Inflammatory macrophage (primary cell): Measurements from ENCODE around the gene SPAG16.
"Not testable (repeated sequence)": the region's sequence is repeated elsewhere in the genome, so short reads cannot be mapped to it uniquely, and the experiment has no call there.

Experiments
- DNase-seq, 2 donors: peaks; one replicate each; pipeline ENCODE4 v3.0.0-alpha.2; 2020 to 2022

The SPAG16 gene

DNA sequence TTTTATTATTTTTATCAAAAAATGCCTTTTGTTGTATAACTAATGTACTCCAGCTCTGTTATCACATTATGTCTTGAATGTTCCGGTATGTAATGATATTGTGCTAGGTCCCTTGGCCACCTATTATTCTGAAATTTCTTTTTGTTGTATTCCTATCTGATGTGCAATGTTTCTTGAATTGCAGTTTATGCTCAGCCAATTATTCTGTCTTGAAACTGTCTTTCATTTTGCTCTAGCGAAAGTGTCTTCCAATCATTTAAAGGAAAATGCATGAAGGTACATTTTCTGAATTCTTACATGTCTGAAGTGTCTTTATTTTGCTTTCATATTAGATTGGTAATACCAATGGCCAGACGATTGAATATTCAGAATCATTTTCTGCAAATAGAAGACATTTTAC is 277.5 kb downstream of the SPAG16 start:
- no peak for DNase-seq

DNA sequence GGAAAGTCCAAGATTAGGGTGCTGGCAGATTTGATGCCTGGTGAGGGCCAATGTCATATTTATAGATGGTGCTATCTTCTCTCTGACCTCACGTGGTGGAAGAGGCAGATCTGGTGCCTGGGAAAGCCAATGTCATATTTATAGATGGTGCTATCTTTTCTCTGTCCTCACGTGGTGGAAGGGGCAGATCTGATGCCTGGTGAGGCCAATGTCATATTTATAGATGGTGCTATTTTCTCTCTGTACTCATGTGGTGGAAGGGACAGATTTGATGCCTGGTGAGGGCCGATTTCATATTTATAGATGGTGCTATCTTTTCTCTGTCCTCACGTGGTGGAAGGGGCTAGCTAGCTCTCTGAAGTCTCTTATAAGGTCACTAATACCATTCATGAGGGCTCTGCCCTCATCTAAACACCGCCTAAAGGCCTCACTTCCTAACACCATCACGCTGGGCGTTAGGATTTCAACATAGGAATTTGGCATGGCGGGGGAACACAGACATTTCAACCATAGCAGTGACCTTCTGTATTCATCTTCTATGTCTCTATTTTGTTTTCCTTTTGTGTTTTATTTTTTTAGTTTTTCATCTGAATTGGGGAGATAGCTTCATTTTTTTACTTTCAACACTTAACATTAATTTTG is 278.4 kb downstream of the SPAG16 start:
- DNase-seq: no peak

DNA sequence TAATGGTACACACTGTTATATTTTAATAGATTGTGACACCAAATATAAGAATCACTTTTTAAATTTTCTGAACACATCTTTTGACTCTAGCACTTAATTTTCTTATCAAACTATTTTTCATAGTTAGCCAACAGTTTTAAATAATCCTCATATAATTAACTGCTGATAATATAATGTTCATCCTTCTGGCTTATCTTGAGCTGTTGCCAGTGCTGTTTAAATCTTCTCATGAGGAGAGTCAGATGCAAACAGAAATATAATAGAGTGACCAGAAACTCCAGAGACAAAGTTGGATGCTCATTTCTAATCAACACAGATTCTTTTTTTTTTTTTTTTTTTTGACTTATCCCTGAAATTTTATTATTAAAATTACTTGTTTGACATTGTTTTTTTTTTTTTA is 282.6 kb downstream of the SPAG16 start:
- no peak for DNase-seq

DNA sequence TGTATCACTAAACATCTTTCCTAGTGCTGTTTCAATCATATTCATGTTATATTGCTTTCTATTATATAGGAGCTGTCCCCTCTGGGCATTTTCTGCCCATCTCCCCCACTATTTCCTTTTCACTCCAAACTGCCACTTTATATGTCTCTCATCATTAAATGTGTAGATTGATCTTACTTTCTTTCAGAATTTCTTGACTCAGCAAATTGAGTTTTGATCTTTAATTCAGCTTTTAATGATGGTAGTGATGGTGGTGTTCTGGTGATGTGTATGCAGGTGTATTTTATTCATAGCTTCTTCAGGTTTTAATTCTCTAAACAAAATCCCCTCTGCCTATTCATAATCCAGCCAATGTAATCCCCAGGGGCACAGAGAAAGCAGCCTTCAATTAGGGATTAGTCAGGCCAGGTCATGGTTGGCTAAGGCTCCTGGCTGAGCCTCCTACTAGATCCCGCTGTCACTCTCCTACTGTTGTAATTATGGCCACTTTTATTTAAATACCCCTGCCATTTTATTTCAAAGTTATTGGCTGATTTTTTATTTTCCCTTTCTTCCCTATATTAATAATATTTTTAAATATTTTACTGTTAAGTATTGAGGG is 325.4 kb downstream of the SPAG16 start:
- DNase-seq: no peak

DNA sequence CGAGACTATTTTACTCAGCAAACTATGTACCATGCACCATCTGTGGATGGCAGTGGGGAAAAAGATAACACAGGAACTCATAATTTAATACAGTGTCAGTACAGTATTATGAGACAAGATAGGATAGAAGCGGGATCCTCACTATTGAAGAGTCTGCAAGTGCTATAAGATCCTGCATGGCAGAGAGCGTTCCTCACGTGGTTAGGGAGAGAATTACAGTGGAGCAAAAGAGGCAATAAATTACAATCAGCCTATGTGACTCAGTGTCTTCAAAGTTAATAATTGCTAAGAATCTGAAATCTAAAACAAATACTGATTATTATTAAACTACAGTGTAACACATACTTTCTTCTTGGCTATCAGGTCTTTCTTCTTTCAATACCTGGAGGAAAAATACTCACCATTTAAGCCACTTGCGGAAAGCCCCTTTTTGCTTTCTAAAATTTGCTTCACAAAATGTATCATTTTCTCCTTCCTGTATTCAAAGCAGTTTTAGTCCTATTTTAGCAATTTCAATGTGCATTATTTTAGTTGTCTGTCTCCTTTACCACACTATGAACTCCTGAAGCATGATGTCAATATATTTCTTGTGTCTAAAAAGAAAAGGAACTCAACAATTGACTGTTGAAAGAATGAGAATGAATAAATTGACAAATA is 342.9 kb downstream of the SPAG16 start:
- no peak for DNase-seq

DNA sequence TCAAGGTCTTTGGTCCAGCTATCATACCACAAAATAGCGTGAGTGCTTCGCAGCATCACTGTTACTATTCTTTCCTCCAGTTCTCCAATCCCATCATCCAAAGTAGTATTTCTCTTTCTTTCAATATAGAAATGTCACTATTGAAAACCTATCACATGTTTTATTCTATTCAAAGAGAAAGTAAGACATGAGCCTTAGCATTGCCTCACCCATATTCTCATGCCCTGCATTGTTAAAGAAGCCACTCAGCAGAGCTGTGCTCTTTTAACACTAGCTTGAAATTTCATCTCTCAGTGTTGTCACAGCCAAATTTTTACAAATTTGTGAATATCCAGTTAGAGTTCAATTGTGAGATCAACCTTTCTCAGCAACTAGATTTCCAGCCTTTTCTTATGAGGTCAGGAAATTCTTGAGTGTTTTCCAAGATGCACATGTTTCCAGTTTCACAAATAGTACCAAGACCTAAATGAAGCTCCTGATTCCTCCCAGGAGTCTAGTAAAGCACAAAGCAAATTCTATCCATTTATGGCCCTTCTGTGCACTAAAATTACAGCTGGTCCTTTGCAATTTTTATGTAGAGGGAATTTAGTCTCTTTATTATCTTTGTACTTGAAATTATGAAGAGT is 343.7 kb downstream of the SPAG16 start:
- no peak for DNase-seq

DNA sequence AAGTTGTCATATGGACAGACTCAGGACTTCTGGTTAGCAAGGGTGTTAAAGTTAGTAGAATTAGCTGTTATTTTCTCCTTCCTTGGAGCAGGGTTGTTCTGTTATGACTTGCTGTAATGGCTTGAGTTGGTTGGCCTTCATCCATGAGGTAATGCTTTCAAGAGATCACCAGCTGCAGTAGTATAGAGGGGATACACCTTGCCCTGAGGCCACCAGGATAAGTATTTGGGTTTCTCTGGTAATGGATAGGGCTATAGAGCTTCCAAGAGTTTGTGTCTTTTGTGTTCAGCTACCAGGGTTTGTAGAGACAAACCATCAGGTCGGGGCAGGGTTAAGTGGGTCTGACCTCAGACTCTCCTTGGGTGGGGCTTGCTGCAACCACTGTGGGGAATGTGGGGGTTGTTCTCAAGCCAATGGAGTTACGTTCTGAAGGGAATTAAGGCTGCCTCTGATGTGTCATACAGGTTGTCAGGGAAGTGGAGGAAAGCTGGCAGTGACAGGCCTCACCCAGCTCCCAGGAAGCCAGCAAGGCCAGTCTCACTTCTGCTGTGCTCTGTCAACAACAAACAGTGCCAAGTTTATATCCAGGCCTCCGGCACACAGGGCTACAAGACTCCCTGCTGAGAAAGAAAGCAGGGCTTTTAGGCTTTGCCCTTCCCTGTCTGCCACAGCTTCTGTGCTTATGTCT is 356.6 kb downstream of the SPAG16 start:
- DNase-seq: no peak

DNA sequence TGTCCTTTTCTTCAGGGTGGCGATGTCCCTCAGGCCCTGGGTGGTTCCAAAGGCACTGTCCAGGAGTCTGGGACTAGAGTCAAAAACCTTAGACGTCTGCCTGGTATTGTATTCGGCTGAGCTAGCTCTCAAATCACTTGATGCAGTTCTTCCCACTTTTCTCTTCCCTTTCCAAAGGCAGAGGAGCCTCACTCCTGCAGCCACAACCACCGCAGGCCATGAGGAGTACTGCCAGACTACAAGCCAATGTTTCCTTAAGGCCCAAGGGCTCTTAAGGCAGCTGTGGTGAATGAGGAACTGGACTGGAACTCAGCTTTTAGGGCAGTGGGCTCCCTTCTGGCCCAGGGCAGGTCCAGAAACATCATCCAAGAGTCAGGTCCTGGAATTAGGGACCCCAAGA is 360.7 kb downstream of the SPAG16 start:
- no peak for DNase-seq

DNA sequence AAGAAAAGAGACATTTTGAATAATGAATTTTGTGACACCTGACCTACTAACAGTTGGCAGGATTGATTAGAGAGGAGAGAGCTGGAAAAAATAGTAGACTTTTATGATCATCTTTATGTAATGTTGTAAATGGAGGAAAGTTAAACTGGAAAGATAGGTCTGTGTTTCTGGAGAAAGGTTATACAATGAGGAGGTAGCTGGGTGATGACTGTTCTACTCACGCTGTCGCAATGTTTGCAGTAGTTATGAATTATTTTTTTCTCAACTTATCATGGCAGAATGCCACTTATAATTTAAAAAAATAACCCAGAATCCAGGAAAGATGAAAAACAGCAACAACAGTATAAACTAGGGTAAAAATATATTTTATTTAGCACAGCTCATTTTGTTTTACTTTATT is 364.9 kb downstream of the SPAG16 start:
- DNase-seq: no peak

DNA sequence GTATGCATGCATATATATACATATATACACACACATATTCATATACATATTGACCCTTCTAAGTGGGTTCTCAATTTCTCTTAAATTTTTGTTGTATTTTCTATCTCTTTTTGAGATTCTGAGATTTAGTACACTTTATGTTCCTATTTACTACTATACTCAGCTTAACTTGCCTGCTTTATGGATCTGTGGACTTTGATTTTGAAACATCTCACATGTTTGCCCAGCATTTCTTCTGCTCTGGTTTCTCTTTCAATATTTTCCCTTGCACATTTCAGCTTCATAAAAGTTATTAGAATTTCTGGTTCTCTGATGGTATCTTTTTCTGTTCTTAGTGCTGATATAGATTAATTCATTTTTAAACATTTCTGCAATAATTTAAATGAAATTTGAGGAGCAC is 380.6 kb downstream of the SPAG16 start:
- DNase-seq: no peak

DNA sequence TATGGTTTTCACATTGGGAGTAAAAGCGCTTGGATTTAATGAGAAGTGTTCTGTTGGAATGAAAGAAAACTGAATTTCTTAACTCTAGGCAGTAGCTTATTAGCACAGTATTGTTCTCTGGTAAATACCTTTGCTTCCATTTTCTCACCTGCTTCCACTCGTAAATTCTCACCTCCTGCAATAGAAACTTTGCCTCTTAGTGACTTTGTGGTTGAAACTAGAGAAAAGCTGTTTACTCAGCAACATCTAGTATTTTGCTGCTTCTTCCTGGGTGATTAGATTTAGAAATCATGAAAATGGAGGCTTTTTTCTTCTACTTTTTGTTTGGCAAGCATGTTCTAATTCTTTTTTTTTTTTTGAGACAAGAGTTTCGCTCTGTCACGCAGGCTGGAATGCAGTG is 385.4 kb downstream of the SPAG16 start:
- DNase-seq: no peak

DNA sequence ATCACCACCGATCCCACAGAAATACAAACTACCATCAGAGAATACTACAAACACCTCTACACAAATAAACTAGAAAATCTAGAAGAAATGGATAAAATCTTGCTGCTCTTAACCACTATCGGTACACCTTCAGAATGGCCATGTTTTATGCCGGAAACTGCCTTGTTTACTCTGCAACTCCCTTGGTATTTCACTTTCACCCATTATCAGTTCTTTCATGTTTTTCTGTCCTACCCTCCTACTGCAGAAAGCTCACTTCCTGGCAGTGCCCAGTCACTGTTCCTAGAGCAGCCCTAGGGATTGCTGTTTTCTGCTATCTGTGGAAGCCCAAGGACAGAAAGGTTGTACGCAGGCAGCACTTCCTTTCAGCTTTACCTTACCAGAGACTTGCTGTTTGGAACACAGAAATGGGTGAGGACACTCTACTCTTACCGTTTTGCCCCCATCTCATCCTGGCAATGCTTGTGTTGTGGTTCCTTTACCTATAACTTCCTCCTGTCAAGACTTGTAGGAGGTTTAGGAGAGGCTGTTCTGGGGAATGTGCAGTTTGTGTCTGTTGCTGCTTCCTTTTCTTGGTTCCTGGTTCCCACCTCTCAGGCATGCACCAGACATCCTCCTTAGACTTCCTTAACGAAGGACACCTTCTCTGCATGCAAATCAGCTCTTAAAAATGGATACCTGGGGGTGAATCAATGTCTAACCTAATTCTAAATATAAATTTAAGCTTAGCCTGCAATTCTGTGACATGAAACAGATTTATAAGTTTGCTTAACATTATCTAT is 394.4 kb downstream of the SPAG16 start:
- no peak for DNase-seq

DNA sequence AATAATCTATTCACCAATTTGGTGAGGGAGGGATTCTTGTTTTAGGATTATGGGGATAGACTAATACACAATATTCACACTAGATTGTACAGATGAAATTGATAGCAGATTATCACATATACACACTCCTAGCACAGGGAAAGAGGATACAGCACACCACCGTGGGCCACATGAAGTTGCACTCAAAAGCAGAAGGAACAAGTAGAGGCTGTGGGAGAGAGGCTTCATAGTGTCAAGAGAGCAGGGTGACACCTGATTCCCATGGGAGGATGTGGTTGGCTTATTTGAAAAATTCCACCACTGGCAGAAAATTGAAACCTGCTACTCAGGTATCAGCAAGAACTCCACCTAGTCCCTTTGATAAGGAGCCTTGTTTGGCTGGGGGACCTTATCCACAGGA is 395.6 kb downstream of the SPAG16 start:
- DNase-seq: no peak

DNA sequence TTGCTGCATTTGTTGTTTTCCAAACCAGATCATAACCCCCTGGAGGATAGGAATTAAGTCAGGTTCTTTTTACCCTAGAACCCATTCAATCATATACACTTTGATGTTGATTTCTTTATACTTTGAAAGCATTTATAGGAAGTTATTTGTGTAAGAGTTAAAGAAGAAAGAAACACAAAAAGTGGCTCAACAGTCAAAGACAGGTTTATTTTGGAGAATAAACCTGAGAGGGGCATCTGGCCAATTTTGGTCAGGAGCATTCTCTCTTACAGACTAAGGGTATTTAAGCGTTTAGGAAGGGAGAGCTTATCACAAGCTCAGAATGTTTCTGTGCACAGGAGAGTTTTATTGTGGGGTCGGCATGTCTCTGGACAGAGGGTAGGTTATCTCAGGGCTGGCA is 398.0 kb downstream of the SPAG16 start:
- no peak for DNase-seq

DNA sequence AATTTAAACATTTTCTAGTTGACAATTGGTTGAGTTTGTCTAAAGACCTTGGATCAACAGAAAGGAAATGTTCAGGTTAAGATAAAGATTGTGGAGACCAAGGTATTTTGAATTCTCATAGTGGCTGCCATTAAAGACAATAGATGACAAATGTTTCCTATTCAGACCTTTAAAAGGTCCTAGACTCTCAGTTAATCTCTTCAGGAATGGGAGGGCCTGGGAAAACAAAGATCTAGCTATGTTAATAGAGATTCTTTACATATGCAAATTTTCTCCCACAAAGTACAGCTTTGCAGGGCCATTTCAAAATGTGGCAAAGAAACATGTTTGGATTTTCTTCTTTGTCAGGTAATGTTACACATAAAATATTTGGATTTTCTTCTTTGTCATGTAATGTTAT is 403.9 kb downstream of the SPAG16 start:
- DNase-seq: no peak

DNA sequence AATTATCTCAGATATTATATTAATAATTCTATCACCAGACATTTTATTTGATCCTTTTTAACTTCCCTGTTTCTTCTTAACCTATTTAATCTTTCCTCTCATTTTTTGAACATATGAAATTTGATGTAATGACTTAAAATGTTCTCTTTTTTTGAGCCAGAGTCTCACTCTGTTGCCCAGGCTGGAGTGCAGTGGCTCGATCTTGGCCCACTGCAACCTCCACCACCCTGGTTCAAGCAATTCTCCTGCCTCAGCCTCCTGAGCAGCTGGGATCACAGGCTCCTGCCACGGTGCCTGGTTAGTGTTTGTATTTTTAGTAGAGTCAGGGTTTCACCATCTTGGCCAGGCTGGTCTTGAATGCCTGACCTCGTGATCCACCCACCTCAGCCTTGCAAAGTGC is 404.6 kb downstream of the SPAG16 start:
- not testable (repeated sequence) for DNase-seq

DNA sequence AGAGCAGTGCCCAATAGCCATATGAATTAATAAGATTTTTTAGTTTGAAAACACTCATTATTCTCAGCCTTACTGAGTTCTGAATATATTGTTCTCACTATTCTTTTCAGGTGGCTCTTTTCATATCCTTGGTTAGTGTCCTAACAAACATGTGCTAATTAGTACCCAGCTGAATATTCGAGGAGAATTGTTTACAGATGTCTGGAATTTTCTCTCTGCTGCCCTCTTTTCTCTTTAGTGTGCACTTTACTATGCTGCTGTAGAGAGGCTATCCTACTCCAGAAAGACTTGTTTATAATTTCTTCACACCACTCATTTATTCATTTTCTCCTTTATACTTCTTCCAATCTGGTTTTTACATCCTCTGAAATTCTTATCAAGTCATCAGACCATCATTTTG is 405.3 kb downstream of the SPAG16 start:
- DNase-seq: no peak

DNA sequence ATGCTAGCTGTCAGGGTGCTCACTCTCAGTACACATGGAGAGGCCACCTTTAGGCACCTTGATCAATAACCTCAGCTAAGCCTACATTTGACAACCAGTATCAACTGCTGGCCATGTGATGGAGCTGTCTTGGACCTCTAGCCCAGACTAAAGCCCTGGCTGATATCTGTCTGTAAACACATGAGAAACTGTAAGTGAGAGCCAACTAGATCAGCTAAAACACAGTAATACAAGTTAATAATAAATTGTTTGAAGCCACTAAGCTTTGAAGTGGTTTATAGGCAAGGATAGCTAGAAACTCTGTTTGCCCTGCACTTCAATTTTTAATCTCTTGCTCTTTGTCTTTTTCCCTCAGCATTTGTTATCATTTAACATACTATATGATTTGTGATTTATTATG is 407.1 kb downstream of the SPAG16 start:
- DNase-seq: no peak

DNA sequence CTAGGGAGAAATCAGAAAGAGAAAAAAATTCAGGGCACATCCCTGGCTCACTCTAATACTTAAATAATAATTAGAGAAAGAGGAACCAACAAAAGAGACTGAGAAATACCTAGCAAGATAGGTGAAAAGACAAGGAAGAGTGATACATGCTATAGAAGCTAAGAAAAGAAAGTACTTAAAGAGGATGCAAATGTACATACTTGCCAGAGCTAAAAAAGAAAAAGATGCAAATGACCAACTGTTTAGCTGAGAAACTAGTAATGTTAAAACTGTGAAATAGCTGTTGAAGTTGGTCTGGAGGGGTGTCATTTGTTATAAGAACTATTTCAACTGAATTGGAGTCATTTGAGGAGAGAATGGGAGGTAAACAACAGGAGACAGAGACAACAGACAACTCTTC is 412.2 kb downstream of the SPAG16 start:
- DNase-seq: no peak

DNA sequence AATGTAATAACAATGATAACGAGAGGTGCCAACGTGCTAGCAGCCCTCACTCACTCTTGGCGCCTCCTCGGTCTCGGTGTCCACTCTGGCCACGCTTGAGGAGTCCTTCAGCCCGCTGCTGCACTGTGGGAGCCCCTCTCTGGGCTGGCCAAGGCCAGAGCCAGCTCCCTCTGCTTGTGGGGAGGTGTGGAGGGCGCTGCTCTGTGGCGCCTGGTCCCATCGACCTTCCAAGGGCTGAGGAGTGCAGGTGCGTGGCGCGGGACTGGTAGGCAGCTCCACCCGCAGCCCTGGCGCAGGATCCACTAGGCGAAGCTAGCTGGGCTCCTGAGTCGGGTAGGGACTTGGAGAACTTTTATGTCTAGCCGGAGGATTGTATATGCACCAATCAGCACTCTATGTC is 417.1 kb downstream of the SPAG16 start:
- not testable (repeated sequence) for DNase-seq

DNA sequence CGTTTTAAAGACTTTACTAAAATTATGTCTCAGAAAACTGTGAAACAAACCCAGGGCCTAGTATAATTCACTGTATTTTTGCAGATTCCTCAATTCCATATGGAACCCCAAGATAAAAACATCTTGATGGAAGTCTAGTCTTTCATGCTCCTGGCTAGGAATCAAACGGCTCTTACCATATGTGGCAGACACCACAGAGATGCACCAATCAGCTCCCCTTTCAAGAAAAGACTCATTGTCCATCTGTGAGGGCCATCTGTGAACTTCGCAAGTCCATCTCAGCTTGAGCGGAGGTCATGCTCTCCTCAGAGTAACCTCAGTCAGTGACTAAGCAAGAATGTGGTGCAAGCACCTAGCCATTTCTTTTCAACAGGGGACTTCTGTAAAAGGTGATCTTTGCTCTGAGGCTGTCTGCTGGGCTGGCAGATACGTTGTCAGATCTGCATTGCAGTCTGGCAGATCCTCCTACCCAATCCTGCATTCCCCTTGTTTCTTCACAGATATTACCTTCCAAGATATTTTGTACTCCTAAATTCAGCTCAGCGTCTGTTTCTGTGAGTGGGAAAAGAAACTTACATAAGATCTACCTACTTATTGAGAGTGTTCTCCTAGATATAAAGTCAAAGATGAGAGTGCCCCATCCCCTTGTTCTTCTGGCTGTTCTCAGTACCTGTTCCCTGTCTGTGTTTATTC is 419.3 kb downstream of the SPAG16 start:
- DNase-seq: no peak

DNA sequence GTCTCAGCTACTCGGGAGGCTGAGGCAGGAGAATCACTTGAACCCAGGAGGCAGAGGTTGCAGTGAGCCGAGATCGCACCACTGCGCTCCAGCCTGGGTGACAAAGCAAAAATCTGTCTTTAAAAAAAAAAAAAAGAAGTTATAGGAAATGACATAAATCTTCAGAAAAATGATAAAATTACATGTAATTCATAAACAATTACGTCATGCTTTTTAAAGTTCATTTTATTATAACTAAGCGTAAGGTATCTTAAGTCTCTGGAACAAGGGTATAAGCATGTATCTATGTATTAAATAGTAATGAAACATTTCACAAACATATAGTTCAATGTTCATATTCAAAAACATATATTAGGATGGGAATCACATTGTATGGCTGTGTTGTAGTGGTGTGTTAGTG is 425.9 kb downstream of the SPAG16 start:
- no peak for DNase-seq
